Measurements from ENCODE around the gene GRIK2.

- TF ChIP-seq CEBPB (IDR thresholded peaks at IDR 0.05; ENCODE audit: low read depth, low read length) (no peak), CTCF (conservative IDR thresholded peaks at IDR 0.05; ENCODE audit: low read depth, low read length) (no peak), POLR2A (IDR thresholded peaks at IDR 0.05; ENCODE audit: low read depth, low read length) (no peak), MAFK (IDR thresholded peaks at IDR 0.05; ENCODE audit: low read depth, low read length) (no peak), RCOR1 (IDR thresholded peaks at IDR 0.05; ENCODE audit: insufficient replicate concordance, low read length) (no peak)
These were observed 64.8 kb downstream of the GRIK2 start for GRCh38 chr6:101458336-101458735.

All from IMR-90 (cell line).